AG09309 (cell line): ENCODE data around the gene HAUS7.

ENCODE experiments used
- DNase-seq: peaks from one replicate; pipeline ENCODE4 v3.0.0-alpha.2; 2010; ENCODE audit warnings: low read depth
- H3K4me3 ChIP-seq: 2 replicates; pipeline ENCODE4 v1.5.1; 2011; ENCODE audit warnings: mild to moderate bottlenecking, low read depth, low read length, moderate library complexity; ENCODE audit not compliant: control insufficient read depth
- TF ChIP-seq, protein P1 (sequence below): IDR thresholded peaks from 2 replicates; pipeline ENCODE4 v1.5.1; 2011; ENCODE audit warnings: mild to moderate bottlenecking, low read depth, low read length, inconsistent platforms; ENCODE audit not compliant: insufficient read depth, control insufficient read depth; ENCODE audit errors: missing control alignments

Gene HAUS7

GRCh38 chrX:153470411-153471363 is at the start of gene HAUS7:
HAUS7 (minus strand) TSS chrX:153470576; CDS start chrX:153470557, 19 bp downstream.
- TF ChIP-seq, protein P1, sequence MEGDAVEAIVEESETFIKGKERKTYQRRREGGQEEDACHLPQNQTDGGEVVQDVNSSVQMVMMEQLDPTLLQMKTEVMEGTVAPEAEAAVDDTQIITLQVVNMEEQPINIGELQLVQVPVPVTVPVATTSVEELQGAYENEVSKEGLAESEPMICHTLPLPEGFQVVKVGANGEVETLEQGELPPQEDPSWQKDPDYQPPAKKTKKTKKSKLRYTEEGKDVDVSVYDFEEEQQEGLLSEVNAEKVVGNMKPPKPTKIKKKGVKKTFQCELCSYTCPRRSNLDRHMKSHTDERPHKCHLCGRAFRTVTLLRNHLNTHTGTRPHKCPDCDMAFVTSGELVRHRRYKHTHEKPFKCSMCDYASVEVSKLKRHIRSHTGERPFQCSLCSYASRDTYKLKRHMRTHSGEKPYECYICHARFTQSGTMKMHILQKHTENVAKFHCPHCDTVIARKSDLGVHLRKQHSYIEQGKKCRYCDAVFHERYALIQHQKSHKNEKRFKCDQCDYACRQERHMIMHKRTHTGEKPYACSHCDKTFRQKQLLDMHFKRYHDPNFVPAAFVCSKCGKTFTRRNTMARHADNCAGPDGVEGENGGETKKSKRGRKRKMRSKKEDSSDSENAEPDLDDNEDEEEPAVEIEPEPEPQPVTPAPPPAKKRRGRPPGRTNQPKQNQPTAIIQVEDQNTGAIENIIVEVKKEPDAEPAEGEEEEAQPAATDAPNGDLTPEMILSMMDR, result peak; percentile 71
- peak; percentile 49 for DNase-seq
- H3K4me3 ChIP-seq, result peak within 1 kb of the TSS; percentile 69

- DNase-seq, result no peak
- TF ChIP-seq, protein P1, result no peak
- no peak overlapping the region for H3K4me3 ChIP-seq
Measured at GRCh38 chrX:153519569-153520286, 49.4 kb upstream of the HAUS7 start.

GRCh38 chrX:153517946-153518834 is 47.8 kb upstream of the HAUS7 start:
- no peak overlapping the region for H3K4me3 ChIP-seq
- DNase-seq, result no peak
- TF ChIP-seq, protein P1, result no peak

DNA sequence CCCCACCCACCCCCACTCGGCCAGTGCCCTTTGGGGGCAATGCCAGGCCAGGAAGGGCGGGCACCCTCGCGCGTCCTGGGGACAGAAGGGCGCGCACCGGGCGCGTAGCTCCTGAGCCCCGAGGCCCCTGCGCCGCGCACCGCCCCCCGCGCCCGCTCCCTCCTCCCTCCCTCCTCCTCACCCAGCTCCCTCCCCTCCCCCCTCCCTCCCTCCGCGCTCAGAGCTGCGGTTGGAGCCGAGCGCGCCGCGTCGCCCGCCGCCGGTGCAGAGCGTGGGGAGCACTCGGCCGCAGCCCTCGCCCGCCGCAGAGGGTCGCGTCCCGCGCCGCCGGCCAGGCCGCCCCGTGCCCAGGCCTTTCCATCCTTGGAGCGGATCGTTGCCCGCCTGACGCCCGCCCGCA is 47.0 kb upstream of the HAUS7 start, which contains the start of gene ATP2B3:
Gene ATP2B3, plus strand, starts transcription at position 220 of the 400 bp plus-strand sequence. CDS start 18,606 bp downstream, outside the sequence.
- H3K4me3 ChIP-seq, result no peak within 1 kb of the TSS
- DNase-seq, result no peak
- TF ChIP-seq, protein P1, result no peak

DNA sequence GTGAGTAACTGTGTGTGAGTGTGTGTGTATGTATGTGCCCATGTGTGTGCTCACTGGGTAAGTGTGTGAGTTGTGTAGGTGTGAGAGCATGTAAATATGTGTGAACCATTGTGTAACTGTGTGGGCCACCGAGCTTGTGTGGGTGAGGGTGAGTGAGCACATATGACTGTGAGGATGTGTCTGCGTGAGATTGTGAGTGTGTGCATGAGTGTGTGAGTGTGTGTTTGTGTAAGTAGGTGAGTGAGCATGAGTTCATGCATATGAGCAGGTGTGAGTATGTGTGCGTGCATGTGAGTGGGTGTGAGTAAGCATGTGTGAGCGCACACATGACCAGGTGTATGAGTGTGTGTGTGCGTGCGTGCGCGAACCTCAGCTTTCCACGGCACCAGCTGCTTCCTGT is 45.7 kb upstream of the HAUS7 start:
- TF ChIP-seq, protein P1, result no peak
- DNase-seq, result no peak
- H3K4me3 ChIP-seq, result no peak overlapping the region

DNA sequence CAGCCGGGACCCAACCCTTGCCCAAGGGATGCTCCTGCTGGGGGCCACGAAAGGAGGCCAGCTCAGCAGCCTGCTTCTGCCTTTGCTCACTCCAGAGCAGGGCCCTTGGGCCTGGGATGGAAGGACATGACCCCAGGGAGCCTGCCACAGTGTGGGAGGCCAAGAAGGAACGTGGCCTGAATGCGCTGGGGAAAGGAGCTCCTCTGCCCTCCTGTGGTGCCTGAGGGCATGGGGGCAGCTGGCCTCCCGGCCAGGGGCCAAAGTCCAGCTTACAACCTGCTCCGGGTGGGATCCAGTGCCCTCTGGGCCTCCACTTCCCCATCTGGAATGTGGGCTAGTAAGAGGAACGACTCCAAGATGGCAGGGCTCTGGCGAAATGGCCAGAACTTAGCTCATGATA is 45.1 kb upstream of the HAUS7 start:
- H3K4me3 ChIP-seq, result no peak overlapping the region
- DNase-seq, result no peak
- TF ChIP-seq, protein P1, result no peak
